ENCODE measurements around the gene ENTPD6. TPM values are rescaled to one million over a fixed set of nuclear protein-coding genes. Genes with fewer than 3 reads are reported as not detected.

Gene ENTPD6
- total RNA-seq, 1 experiment from 2014 or later = 122 TPM

GRCh38 chr20:25256226-25256859, 60.8 kb downstream of the ENTPD6 start:
- H3K36me3 ChIP-seq (ENCODE audit: low read depth, low read length) = peaks cover 56% of the 10 kb centered on the region
- H3K9ac ChIP-seq (ENCODE audit: low read length) = no peak overlapping the region
- no peaks in the 10 kb centered on the region for H3K9me3 ChIP-seq (ENCODE audit: low read length)
- TF ChIP-seq CTCF (conservative IDR thresholded peaks at IDR 0.05; ENCODE audit: low read depth, low read length) (no peak), EZH2 (IDR thresholded peaks at IDR 0.05; ENCODE audit: low read length, unreplicated experiment) (no peak), EZH2phosphoT487 (IDR thresholded peaks at IDR 0.05; ENCODE audit: borderline replicate concordance, low read length) (no peak)
- H4K20me1 ChIP-seq (ENCODE audit: low read length) = peaks cover 62% of the 10 kb centered on the region
- H3F3A ChIP-seq (ENCODE audit: low read length, unreplicated experiment) = no peaks in the 10 kb centered on the region
- H3K9me2 ChIP-seq (replicated peaks; ENCODE audit: low read length) = no peaks in the 10 kb centered on the region
- H3K4me3 ChIP-seq (ENCODE audit: low read length) = no peak overlapping the region
- no peak overlapping the region for H3K4me2 ChIP-seq (ENCODE audit: low read length)
- H3K79me2 ChIP-seq (ENCODE audit: low read length) = peaks cover 77% of the 10 kb centered on the region
- DNase-seq (no peak), ATAC-seq (no peak)
- ChIA-PET POLR2A (ENCODE audit: unreplicated experiment) (interaction anchor here (0.7 kb wide), 1 partner anchor 123 kb away, joined by 8 read pairs; no protein-coding TSS in a partner anchor), CTCF (no interaction called here)
- no peak overlapping the region for H3K27ac ChIP-seq (ENCODE audit: low read length)
- no peaks in the 10 kb centered on the region for H3K27me3 ChIP-seq (ENCODE audit: low read length)
- H3K4me1 ChIP-seq (ENCODE audit: insufficient read depth, low read length) = peaks cover 29% of the 10 kb centered on the region
- intact Hi-C loops (cut with micrococcal nuclease) = no loop called here
- no TSS peak for BruUV-seq (replicated peaks)
- no peak overlapping the region for H2AFZ ChIP-seq (ENCODE audit: low read length)

GRCh38 chr20:25257130-25257529, 61.6 kb downstream of the ENTPD6 start:
- no TSS peak for BruUV-seq (replicated peaks)
- CTCF ChIA-PET = no interaction called here

More at GRCh38 chr20:25257130-25257529, 61.6 kb downstream of the ENTPD6 start:
- Histone ChIP-seq H3K4me3 (ENCODE audit: low read length) (no peak overlapping the region), H3K4me1 (ENCODE audit: insufficient read depth, low read length) (peaks cover 21% of the 10 kb centered on the region), H3K9ac (ENCODE audit: low read length) (no peak overlapping the region), H3F3A (ENCODE audit: low read length, unreplicated experiment) (no peaks in the 10 kb centered on the region), H2AFZ (ENCODE audit: low read length) (no peak overlapping the region), H3K27ac (ENCODE audit: low read length) (no peak overlapping the region), H3K36me3 (ENCODE audit: low read depth, low read length) (peaks cover 55% of the 10 kb centered on the region), H3K9me3 (ENCODE audit: low read length) (no peaks in the 10 kb centered on the region), H3K4me2 (ENCODE audit: low read length) (no peak overlapping the region), H3K27me3 (ENCODE audit: low read length) (no peaks in the 10 kb centered on the region), H3K9me2 (replicated peaks; ENCODE audit: low read length) (no peaks in the 10 kb centered on the region), H4K20me1 (ENCODE audit: low read length) (peaks cover 54% of the 10 kb centered on the region), H3K79me2 (ENCODE audit: low read length) (peaks cover 69% of the 10 kb centered on the region)
- no peak for ATAC-seq
- POLR2A ChIA-PET (ENCODE audit: unreplicated experiment) = no interaction called here
- no peak for TF ChIP-seq CTCF (conservative IDR thresholded peaks at IDR 0.05; ENCODE audit: low read depth, low read length)
- TF ChIP-seq EZH2 (IDR thresholded peaks at IDR 0.05; ENCODE audit: low read length, unreplicated experiment) = no peak
- TF ChIP-seq EZH2phosphoT487 (IDR thresholded peaks at IDR 0.05; ENCODE audit: borderline replicate concordance, low read length) = no peak
- no peak for DNase-seq
- intact Hi-C loops (cut with micrococcal nuclease) = no loop called here
